Inferior parietal cortex (tissue), 1 donor: ENCODE data around the gene SLC6A11.

Experiments used
- DNase-seq: peaks from one replicate; pipeline ENCODE4 v3.0.0-alpha.2; 2016; ENCODE audit errors: extremely low spot score

The SLC6A11 gene

DNA sequence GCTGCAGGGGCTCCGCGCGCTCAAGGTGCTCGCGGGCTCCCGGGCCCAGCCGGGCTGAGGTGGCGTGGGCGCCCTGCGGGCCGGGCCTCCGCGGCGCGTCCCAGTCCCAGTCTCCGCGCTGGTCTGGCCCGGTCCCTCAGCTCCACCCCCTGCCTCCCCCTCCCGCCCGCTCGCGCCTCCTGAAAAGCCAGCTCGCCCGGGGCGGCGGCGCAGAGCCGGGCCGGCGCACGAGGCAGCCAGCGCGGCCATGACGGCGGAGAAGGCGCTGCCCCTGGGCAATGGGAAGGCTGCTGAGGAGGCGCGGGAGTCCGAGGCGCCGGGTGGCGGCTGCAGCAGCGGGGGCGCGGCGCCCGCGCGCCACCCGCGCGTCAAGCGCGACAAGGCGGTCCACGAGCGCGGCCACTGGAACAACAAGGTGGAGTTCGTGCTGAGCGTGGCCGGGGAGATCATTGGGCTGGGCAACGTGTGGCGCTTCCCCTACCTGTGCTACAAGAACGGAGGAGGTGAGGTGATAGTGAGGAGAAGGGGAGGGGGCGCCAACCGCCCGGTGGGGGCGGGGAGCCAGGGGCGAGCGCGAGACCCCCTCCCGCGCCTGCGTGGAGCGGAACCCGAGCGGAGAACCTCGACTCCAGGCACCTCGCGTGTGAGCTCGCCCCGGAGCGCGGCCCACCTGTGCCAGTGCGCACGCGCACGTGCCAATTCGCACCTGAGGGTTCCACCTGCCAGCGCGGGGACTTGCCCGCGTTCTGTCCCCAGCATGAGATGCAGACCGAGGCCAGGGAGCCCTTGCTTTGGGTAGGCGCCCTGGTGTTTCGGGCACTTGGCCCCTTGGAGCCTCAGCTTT lies at the start of gene SLC6A11:
Gene SLC6A11 (plus strand): TSS at position 210 of the 844 bp plus-strand sequence. CDS start 38 bp downstream, at position 248.
- no peak for DNase-seq

DNA sequence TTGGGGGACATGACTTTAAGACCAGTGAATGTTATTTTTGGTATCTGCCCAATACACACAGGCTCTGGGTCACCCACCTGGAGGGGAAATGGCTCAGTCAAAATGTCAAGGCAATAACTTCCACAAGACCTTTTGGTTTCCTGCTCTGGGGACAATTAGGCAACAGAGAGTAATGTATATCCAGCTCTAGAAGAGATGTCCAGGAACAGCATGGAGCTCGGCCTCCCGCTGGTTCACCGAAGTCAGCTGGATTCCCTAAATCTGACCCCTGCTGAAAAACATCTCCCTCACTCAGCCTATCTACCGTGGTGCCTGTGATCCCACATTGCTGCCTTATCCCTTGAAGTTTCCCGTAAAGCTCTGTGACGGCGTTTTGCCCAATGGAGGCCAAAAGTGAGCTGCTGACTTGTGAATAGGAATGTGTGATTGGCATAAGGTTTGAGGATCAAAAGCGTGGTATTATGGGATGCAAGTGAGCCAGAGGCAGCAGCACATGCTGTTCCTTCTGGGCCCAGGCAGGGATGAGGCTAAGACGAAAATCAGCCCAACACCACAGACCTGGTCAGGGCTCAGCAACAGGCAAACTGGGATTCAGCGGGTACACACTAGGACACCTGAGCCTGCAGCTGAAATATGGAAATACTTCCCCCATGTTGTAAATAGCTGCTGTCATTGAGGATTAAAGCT lies 47.2 kb upstream of the SLC6A11 start:
- no peak for DNase-seq

DNA sequence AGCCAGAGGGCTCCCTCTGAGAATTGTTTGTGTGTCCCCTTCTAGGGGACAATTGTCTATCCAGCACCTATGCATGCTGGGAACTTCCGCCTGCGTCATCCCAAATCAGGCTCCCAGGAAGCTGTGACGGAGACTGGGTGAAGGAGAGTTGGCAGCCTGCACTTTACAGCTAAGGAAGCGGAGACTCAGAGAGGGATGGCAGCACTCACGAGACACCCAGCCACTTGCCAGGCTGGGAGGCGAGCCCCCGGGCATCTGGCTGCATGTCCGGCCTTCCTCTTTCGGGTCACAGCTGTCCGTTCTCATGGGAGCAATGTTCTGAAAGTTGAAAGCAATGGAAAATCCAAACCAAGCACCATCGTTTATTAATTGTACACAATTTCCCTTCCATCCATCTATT lies 45.5 kb upstream of the SLC6A11 start:
- DNase-seq = no peak

DNA sequence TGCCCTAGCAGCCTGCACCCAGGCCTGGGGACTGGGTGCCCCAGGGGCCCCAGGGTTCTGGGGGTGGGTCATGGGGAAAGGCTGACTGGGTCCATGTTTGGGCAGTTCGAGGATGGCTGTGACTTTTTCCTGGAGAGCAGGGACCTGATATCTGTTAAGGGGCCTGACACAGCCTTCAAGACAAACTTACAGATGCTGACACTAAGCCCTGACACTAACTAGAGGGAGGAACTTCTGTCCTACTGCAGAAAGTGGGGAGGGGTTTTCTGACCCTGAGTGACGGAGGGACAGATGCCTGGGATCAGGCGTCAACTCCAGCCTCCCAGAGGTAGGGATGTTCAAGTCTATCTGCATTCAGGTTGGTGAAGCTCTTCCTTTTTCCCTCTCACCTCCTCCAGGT lies 45.0 kb upstream of the SLC6A11 start:
- DNase-seq = no peak

DNA sequence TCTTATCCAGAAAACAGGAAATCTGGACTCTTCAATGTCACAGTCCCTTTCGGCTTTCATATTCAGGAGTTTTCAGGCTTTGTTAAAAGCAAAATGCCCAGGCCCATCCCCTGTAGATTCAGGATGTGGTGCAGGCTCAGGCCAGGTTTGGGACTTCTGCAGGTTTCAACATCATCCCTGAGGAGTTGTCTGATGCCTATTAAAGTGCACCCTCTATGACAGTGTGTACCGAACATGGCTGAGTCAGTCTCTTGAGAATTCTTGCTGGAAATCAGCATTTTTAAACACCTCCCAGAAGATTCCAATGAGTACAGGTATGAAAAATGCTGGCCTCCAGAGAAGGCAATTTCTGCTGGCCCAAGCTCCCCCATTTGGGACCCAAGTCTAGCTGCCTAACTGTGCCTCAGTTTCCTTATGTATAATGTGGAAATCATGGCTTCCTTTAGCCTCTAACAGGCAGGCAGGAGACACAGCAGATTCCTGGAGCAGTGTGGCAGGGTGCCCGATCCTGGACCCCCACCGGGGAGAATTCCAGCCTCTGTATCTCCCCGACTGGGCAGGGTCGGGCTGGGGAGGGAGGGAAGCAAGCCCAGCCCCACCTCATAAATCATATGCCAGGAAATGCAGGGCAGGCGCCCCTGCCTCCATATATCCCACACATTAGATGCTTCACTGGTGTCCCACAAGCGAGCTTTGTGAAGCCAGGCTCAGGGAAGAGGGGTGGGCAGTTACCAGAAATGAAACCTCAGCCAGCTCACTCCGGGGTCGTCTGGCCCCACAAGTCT lies 44.4 kb upstream of the SLC6A11 start:
- DNase-seq = no peak

DNA sequence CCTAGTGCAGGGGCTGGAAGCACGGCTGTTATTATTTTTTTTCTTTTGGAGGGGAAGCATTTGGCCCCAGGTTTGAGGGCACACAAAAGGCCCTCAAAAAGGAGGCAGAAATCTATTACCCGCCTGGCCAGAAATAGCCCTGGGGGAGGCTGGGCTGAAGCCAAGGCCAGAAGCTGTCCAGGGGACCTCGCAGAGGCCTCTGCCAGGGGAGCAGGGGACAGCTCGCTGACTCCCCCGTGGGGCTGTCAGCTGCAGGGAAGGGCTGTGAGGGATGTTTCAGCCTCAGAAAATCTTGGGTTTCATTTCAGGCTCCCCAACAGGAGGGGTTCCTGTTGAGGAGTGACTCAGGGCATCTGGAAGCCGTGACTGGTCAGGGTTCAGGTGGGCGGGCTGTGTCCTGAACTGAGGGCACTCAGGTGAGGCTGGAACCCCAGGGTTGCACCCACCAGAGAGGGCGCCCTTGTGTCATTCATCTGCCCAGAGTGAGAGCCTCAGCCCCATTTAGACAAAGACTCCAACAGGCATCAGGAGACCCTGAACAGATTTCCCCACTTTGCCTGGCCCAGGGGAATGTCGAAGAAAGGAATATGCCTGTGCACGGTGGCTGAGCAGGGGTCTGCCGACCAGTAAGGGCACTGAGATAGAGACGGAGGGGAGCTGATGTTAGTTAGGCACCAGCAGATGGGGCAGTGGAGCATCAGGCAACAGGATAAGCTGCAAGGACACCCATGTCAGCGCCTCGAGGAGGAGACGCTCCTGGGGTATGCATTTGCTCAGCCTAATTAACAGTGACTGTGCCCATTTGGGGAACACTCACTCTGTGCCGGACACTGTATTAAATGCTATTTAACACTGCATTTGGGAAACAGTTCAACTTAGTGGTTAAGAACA lies 43.5 kb upstream of the SLC6A11 start:
- no peak for DNase-seq

DNA sequence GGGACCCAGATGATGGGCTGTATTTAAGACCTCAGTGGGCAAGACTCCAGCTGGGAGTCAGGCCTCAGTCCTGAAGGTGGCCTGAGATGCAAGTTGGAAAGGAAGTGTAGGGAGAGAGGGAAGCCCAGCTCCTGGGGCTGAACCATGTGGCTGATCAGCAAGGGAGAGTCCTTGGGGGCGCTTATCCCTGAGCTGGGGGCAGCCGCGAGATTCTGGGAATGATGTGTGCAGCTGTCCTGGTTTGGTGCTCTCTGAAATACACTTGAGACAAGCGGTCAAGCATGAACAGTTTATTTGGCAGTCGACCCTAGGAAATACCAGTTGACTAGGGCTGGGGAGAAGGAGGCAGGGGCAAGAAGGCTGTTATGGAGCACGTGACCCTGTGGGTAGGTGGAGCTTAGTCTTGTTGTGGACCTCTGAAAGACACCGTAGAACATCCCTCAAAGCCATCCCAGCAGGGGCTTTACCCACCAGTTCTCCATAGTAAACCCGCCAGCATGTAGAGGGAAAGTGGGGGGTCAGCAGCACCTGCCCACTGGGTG lies 41.8 kb upstream of the SLC6A11 start:
- no peak for DNase-seq

DNA sequence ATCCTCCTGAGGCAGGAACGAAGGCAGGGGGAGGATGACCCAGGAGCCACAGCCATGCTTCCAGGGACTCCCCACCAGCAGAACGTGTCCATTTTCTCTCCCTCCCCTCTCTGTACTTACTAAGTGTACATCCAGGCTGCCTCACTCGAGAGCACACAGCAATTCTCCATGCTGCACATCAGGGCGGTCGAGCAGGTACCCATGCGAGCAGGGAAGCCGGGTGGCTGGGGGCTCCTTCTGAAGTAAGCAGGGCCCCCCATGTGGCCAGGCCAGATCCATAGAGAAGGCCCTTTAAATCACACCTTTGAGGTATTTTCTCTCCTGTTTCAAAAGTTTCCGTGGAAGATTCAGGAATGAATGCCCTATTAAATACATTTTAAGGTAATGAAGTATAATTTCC lies 41.2 kb upstream of the SLC6A11 start:
- no peak for DNase-seq

DNA sequence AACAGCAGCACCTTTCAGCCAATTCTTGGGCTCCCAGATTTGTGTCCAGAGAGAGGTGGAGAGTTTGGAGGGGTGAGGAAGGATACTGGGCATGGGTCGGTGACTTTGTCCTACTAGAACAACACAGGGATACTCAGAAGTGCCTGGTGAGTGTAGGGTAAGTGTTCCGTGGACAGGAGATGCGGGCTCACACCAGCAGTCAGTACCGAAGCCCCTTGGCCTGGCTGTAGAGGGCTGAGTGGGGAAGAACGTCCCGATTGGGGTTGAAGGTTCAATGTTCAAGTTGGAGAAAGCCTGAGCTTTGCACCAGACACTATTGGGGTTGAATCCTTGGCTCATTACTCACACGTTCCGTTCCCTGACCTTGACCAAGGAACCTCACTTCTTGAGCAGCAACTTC lies 40.8 kb upstream of the SLC6A11 start:
- no peak for DNase-seq

DNA sequence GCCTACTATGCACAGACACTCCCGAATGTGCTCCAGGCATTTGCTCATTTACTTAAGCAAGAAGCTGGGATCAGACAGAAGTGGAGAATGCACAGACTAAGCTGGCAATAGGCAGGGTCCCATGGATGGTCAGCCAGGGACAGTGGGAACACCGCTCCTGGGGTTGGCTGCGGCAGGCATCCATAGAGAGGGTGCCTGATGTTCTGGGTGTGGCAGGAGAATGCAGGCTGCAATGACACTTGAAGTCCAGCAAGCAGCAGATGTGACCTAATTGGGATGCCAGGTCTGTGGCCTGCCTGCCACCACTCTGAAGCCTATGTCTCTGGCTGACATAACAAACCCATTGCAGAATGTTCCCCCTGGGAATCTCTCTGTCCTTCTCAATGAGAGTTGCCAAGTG lies 40.2 kb upstream of the SLC6A11 start:
- DNase-seq = no peak

DNA sequence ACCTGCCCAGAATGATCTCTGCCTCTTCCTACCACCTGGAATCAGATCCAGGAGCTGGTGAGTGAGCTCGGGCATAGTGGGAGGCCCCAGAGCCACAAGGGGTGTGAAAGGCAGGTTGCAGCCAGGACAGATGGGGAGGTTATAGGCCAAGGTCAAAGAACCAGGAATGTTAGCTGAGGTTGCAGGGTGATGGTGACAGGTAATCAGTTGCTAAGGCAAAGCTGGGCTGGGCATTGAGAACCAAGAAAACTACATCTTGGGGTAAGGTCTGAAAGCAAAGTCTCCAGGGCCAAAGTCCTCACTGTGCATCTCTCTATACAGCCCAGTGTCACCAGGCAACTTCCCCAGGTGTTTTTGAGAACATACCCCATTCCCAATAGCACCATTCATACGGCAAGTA lies 38.4 kb upstream of the SLC6A11 start:
- DNase-seq = no peak

DNA sequence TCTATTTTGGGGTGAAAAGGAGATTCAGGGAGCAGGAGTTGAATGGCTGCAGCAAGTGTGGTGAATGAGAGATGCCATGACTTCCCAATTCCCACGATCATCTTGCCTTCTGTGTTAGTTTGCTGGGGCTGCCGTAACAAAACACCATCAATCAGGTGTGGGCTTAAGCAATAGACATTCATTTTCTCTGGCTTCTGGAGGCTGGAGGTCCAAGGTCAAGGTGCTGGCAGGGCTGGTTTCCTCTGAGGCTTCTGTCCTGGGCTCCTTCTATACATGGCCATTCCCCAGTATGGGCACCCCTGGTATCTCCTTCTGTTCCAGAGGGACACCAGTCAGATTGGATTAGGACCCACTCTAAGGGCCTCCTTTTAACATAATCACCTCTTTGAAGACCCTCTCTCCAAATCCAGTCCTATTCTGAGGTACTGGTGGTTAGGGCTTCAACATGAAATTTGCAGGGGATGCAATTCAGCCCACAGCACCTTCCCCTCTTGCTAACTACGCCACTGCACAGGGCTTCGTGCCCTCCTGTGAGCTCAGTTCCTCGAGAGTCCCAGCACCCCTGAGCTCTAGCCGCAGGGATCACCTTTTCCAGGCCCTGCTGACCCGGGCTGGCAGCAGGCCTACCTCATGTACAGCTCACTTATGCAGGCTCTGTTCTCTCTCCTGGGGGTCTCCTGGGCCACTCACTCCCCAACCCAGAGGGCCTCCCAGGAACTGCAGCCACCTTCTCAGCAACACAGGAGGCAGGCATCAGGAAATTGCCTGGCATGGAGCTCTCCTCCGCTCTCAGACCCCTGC lies 37.3 kb upstream of the SLC6A11 start:
- DNase-seq = no peak

DNA sequence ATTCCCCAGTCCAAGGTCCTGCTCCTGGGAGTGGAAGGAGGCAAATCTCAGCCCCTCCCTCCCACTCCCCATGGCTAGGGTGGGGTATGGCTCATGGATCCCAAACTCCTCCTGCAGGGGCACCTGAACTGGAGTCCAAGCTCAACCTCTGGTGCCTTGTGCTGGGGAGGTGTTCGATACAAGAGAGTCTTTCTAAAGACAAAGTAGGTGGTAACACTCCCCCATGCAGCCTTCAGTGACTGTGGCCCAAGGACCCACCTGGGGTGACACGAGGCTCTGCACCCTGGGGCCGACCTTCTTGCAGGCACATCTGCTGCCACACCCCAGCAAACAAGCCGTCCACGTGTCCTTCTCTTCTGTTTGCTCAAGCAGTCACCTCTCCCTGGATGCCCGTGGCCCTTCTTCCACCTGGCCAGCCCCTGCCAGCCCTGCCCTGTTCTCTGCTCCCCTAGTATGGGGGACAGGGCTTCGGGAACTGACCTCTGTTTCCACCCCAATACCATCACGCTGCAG lies 36.7 kb upstream of the SLC6A11 start:
- no peak for DNase-seq

DNA sequence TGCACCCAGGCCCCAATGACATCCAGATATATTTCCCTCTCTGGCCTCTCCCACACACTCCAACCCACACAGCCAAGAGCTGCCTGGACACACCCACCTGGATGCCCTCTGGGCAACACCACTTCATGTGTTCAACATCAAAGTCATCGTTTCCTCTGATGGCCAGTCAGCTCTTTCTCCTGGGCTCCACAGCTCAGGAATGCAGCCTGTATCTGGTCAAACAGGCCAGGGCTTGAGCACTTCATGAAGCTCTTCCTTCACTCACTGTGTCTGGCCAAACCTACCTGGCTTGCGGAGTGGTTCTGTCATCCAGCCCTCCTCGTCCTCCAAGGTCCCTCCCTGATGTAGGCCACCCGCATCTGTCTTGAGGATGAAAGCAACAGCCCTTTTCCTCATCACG lies 35.8 kb upstream of the SLC6A11 start:
- no peak for DNase-seq

DNA sequence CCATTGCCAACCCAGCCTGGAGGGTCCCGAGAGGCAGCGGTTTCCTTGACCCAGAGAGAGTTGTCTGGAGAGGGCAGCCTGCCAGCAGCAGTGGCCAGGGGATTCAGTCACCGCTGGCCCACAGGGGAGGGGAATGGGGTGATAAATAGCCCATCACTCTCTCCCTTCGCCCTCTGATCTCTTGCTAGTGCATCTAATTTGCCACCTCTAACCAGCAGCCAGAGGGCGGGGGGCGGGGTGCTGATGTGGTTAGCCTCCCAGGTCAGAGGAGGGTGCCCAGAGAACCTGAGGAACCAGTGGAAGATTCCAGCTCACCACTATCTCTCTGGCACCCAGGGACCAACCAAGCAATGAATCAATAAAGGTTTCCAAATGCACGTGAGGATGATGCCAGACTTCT lies 35.1 kb upstream of the SLC6A11 start:
- DNase-seq = no peak

DNA sequence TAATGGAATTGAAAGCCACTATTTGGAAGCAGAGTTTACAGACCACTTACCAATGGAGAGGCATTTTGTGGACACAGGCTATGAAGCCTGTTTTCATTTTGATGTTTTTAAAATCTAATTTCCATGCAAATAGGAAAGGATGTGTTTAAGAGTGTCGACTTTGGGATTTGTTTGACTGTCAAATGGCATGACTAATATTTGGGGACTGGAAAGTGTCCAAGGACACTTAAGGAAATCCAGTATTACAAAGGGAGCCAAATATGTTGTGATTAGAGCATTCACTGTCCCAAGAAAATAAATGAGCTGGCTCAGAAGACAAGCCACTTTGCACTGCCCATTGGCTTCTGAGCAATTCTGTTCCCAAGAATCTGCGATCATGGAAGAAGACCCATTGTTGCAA lies 34.0 kb upstream of the SLC6A11 start:
- no peak for DNase-seq

DNA sequence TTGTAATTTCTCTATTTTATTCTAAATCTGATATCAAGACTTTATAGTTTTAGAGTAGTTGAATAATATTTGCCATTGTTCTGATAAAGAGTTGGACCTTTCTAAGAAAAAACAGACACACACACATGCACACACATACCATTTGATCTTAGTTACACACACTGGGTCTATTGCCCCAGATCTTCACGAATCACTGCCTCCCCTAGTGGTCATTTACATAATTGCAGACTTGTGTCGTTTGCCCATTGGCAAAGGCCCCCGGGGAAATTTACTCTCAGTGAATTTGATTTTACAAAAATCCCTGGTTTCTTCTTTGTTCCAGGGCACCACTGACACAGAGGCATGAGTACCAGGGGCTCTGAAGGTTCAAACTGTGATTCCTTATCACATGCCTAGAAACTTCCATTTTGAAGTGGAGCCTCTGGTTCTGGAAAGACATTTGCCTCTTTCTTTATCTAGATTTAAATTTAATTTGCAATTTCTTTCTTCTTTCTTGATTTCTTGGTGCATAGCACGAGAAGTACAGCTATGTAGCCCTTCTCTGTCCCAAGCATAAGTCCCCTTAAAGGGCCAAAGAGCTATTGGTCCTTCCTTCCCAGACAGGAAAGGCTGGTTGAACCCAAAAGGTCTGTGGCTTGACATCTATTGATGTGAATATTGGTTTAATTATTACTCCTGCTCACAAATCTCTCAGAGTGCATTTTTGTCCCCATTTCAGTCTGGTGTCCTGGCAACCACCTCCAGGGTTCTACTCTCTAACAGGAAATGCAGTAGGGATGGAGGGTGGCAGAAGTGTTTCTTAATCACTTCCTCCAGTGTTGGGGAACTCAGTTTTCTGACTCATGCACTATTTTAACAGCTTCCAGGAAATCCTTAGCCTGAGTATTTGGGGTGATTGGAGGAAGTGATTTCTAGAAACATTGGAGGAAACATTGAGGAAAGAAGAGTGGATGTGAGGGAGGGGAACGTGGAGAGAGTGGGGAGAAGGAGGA lies 32.4 kb upstream of the SLC6A11 start:
- peak; percentile 75 for DNase-seq

DNA sequence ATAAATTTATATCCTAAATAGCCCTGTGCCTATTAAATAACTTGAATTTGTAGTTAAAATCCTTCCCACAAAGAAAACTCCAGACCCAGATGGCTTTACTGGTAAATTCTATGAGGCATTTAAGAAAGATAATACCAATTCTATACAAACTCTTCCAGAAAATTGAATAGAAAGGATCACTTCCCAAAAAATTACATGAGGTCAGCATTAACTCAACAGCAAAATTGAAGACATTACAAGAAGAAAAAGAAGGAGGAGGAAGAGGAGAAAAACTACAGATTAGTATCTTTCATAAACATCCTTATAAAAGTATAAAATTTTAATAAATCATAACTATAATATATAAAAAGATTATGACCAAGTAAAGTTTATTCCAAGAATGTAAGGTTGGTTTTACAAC lies 29.4 kb upstream of the SLC6A11 start:
- no peak for DNase-seq

DNA sequence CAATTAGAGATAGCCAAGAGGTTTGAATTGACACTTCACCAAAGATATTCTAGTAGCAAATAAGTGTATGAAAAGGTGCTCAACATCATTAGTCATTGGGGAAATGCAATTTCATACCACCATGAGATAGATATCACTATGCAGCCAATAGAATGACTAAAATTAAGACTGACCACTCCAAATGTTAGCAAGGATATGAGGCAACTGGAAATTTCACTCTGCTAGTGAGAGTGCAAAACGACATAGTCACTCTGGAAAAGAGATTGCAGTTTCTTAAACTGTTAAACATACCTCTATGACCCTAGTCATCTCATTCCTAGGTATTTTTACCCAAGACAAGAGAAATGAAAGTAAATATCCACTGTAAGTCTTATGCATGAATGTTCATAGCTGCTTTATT lies 27.6 kb upstream of the SLC6A11 start:
- DNase-seq = no peak
